KG1 (cell line): ENCODE measurements around the gene TMEM94.

Experiments
- DNase-seq: peaks from one replicate; lab custom pipeline; 2025; lab: John Stamatoyannopoulos, UW

The TMEM94 gene

DNA sequence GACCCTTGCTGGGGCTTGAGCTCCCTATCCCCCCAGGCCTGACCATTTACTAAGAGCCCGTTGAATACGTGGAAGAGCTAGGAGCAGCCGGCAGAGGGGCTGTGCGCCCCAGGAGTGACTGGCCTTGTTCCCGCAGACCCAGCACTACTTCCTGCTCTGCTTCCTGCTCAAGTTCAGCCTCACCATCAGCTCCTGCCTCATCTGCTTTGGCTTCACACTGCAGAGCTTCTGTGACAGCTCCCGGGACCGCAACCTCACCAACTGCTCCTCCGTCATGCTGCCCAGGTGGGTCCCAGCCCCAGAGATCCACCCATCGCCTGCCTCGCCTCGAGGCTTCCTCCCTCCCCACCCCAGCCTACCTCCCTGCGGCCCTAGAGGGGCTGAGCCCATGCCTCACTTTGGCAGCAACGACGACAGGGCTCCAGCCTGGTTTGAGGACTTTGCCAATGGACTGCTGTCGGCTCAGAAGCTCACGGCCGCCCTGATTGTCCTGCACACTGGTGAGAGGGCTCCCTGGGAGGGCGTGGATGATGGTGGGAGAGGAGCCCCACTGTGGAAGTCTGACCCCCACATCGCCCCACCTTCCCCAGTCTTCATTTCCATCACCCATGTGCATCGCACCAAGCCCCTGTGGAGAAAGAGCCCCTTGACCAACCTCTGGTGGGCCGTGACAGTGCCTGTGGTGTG, 41.7 kb downstream of the TMEM94 start:
- no peak for DNase-seq

- no peak for DNase-seq
Measured at GRCh38 chr17:75498726-75499213, 42.3 kb downstream of the TMEM94 start.

GRCh38 chr17:75499313-75500022, 43.0 kb downstream of the TMEM94 start:
- no peak for DNase-seq

DNA sequence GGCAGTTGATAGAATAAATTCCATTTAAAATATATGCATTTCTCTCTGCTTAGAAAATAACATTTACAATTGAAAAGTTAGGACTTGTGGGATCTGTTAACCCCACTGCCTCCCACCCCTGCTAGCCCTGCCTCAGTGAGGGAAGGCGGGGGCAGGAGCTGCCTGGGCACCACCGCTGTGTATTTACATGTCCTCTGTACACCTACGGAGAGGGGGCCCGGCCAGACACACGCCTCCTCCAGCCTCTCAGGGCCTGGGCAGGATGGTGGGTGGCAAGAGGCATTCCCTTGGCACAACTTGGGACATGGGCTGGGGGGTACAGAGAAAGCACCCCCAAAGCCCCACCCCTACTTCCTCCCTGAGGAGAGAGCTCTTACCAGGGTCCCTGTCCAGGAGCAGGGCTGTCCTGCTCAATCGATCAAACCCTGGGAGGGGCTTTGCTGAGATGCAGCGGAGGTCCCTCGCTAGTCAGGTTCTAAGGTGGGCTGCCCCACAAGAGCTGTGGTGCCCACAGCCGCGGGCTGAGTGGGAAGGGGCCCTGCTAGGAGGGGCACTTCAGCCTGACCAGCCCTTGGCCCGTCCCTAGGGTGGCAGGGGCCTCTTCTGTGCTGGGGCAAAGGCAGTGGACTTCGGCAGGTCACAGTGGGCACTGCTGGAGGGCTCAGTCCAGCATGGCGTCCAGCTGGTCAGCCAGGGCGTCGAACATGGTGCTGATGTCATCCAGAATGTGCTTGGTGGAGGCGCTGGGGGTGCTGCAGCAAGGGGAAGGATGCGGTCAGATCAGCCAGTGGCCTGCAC, 44.2 kb downstream of the TMEM94 start:
- DNase-seq: no peak

- DNase-seq: no peak
Measured at GRCh38 chr17:75501378-75502071, 45.1 kb downstream of the TMEM94 start.

DNA sequence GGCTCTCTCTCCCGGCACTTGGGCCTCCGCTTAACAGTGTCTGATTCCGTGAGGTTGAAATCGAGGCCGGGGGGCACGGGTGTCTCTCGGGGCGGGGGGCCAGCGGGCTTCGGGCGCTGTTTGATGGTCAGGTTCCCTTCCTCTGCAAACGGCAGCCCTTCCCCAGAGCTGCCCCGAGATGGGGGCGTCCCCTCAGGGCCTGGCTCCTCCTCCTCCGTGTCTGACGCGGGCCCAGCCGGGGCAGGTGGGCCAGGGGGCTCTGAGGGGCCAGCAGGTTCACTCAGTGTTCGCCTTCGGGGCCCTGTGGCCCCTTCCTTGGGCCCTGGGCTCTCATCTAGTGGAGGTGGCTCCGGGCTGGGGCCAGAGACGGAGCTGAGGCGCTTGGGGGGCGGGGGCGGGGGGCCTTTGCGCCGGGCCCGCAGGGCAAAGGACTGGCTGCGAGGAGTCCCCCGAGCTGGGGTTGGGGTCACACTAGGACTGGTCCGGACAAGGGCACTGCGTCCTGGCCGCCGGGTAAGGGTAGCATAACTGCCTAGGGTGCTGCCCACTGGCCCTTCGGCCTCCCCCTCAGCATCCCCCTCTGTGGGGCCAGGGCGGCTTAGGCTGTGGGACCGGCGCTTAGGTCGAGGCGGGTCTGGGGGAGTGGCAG, 45.8 kb downstream of the TMEM94 start:
- DNase-seq: no peak

DNA sequence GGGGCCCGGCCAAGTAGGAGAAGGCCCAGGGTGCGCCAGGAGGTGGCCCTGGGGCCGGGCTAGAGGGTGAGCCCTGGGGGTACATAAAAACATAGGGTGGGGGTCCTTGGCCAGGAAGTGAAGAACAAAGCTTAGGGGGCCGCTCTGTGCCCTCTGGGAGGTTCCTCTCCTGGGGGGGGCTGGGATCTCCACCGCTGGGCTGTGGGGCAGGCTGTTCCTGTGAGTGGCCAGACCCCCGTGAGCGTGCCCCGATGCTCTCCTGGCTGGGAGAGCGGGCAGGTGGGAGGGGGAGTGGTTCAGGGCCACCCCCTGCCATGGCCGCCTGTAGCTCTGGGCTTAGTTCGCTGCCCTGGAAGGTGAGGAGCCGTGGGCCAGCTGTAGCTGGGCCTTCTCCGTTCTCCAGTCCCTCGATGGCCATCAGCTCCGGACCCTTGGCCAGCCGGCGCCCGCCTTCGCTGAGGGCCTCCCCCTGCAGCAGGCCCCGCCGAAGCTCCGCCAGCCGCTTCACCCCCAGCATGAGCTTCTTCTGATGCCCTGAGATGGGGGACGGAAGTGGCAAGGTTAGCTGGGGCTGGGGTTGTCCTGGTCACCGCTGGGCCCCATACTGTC, 46.4 kb downstream of the TMEM94 start:
- DNase-seq: no peak

- no peak for DNase-seq
Measured at GRCh38 chr17:75503337-75503950, 47.0 kb downstream of the TMEM94 start.

DNA sequence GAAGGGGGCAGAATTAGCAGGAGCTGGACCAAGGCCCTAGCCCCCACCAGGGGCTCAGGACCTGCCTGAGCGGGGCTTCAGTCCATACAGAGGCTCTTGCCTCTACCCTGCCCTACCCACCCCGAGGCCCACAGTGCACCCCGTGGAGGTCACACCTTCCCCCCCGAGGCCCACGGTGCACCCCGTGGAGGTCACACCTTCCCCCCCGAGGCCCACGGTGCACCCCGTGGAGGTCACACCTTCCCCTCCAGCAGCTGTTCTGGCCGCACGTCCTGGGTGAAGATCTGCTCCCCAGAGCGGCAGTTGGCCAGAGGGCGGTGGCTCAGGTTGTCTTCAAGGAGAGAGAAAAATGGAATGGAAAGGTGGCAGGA, 47.5 kb downstream of the TMEM94 start:
- no peak for DNase-seq

GRCh38 chr17:75504347-75505151, 48.1 kb downstream of the TMEM94 start:
- no peak for DNase-seq

DNA sequence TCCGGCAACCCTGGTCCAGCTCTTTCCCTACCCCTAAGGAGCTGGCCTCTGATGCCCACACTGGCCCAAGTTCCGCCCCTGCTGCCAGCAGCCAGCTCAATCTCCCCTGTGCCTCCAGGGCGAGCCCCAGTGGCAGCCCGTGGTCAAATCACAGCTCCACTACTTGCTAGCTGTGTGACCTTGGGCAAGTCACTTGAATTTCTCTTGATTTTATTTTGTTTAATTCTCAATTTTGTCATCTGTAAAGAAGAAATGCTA, 48.6 kb downstream of the TMEM94 start:
- no peak for DNase-seq

DNA sequence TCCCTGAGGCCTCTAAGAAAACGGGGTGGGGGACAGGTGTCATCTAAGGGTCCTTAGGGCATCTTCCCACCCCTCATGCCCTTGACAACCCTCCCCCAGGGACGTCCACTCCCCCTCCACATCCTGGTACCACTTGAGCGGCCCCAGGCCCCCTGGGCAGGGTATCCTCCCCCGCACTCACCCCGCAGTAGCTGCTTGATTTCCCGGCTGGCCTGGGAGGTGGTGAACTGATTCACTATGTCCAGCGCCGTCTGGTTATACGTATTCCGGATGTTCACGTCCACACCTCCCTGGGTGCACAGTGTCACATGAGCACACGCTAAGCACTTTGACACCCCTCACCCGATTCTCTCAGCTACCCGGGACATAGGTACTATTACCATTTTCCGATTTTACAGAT, 49.2 kb downstream of the TMEM94 start:
- DNase-seq: no peak

GRCh38 chr17:75506134-75506533, 49.7 kb downstream of the TMEM94 start:
- no peak for DNase-seq

- DNase-seq: no peak
Measured at GRCh38 chr17:75506888-75507287, 50.5 kb downstream of the TMEM94 start.

- no peak for DNase-seq
Measured at GRCh38 chr17:75507733-75508719, 51.6 kb downstream of the TMEM94 start.

GRCh38 chr17:75508931-75509361, 52.5 kb downstream of the TMEM94 start:
- no peak for DNase-seq

GRCh38 chr17:75509528-75510258, 53.3 kb downstream of the TMEM94 start:
- no peak for DNase-seq

GRCh38 chr17:75511270-75511609, 54.8 kb downstream of the TMEM94 start:
- no peak for DNase-seq
